Heart left ventricle (tissue), 16 donors: ENCODE measurements around the gene RPL27A. TPM values are rescaled to one million over a fixed set of nuclear protein-coding genes. Genes with fewer than 3 reads are reported as not detected.

Source experiments
- ATAC-seq, 4 donors: fragments of 200-7000 bp; cut with Tn5 transposase; one replicate each; pipeline ENCODE4 v1.9.1; 2020 to 2022; ENCODE audit warnings: moderate library complexity in 4 of 4, mild to moderate bottlenecking in 3 of 4, moderate number of reproducible peaks in 1 of 4
- DNase-seq, 5 donors: peaks; one replicate each; pipeline ENCODE4 v3.0.0-alpha.2; 2020
- H3K27ac ChIP-seq, 12 donors: fragments of 200-600 bp; sonication (generic) in 4 of 12; one replicate each; pipeline versions ENCODE4 v1.5.0 to v1.8.0; 2016 to 2022; ENCODE audit warnings: mild to moderate bottlenecking in 2 of 12
- H3K27me3 ChIP-seq, 9 donors: fragments of 200-600 bp; sonication (generic) in 2 of 9; one replicate each; pipeline versions ENCODE4 v1.5.1 to v1.8.0; 2016 to 2022; ENCODE audit warnings: mild to moderate bottlenecking in 3 of 9
- H3K36me3 ChIP-seq, 9 donors: fragments of 200-600 bp; sonication (generic) in 2 of 9; one replicate each; pipeline versions ENCODE4 v1.5.0 to v1.8.0; 2018 to 2022; ENCODE audit warnings: mild to moderate bottlenecking in 2 of 9
- H3K4me1 ChIP-seq, 12 donors: fragments of 200-600 bp; sonication (generic) in 4 of 12; one replicate each; pipeline versions ENCODE4 v1.5.0 to v1.8.0; 2016 to 2022; ENCODE audit warnings: mild to moderate bottlenecking in 3 of 12
- H3K4me3 ChIP-seq, 12 donors: fragments of 200-600 bp; sonication (generic) in 4 of 12; one replicate each; pipeline versions ENCODE4 v1.5.0 to v1.8.0; 2017 to 2022; ENCODE audit warnings: mild to moderate bottlenecking in 9 of 12, moderate library complexity in 4 of 12
- H3K9me3 ChIP-seq, 12 donors: fragments of 200-600 bp; sonication (generic) in 4 of 12; one replicate each; pipeline versions ENCODE4 v1.5.0 to v1.8.0; 2016 to 2022; ENCODE audit warnings: mild to moderate bottlenecking in 1 of 12
- CTCF ChIP-seq, 12 donors: fragments of 200-600 bp; sonication (generic) in 4 of 12; IDR thresholded peaks; one replicate each; pipeline versions ENCODE4 v1.5.0 to v1.8.0; 2018 to 2022; ENCODE audit warnings: antibody characterized with exemption in 12 of 12, mild to moderate bottlenecking in 5 of 12
- POLR2A ChIP-seq, 2 donors: fragments of 450-650 bp; IDR thresholded peaks; one replicate each; pipeline ENCODE4 v1.6.1; 2017; ENCODE audit warnings: antibody characterized with exemption in 2 of 2, mild to moderate bottlenecking in 2 of 2, moderate library complexity in 2 of 2
- WGBS, 4 donors: extraction: QIAGEN DNeasy Blood & Tissue Kit in 2 of 4; methylation state at CpG; one replicate each; pipeline versions ENCODE4 v1.1.5 to v1.1.7; 2013 to 2018; 5-methylcytosine and 5-hydroxymethylcytosine counted together
- intact Hi-C, 10 donors: fragments of 100-400 bp; cut with DNase I; formaldehyde crosslinking; loops; one replicate each; pipeline versions ENCODE4 v1.11.1 to v1.14.2; 2022
- polyA plus RNA-seq, 2 donors: library from polyadenylated mRNA; stranded (reverse); fragments of 200-250 nt; gene quantifications; one replicate each; pipeline ENCODE4 v1.2.3, GENCODE V29; 2013
- total RNA-seq, 9 donors: library from RNA; depleted of rRNA in 2 of 9; stranded (reverse); fragments of >200 nt in 2 of 9; fragmentation: NEBNext Ultra II Directional in 3 of 9; extraction: Animal tissue kit (Norgen Biotek cat#: 25700) in 3 of 9; gene quantifications; one replicate each; pipeline versions ENCODE4 v1.1.0 to v1.2.4, GENCODE V29; 2016 to 2023
- donor health status: ischemic (EF 13 %, LVEDD 7.1; RV severe dilation, severe dysfunction).
- donor health status: healthy with polysubstance abuse.
- donor health status: DM: no; HTN: yes; CAD: no.
- donor health status: DM: no; HTN: no; CAD: no.
- donor health status: ischemic (EF 25% LVEDD 6.9; RV normal size, moderate dysfunction).
- donor health status: ischemic (EF 25% LVEDD 5.7; RV mildly dilated, moderate dysfunction).
- donor health status: healthy.
- donor health status: DM: yes; HTN: yes; CAD: no.
- donor health status: ischemic (EF 35%, LVEDD 5.7; RV mildly dilated, moderate dysfunction).
- donor health status: nonischemic (EF 11% LVEDD 7.7; RV severe dilation, severe dysfunction).
- donor health status: DM: yes; HTN: yes; CAD: no.
- donor health status: PGD.
- donor health status: ischemic (EF 29% LVEDD 5.4; RV normal size, mild dysfunction).
- donor health status: nonischemic (EF 23%, LVEDD 6.1; RV moderate dilation, normal function).

Gene RPL27A
- total and polyA plus RNA-seq, 11 donors = 299 to 2,980 (median 471) TPM

GRCh38 chr11:8693555-8693954, 11.0 kb downstream of the RPL27A start:
- intact Hi-C loops = loop anchor here in 1 of 10 donors (5.0 kb wide), 1 partner anchor 119 kb away; a partner anchor contains a TSS
- no peaks in the 10 kb centered on the region for H3K9me3 ChIP-seq
- TF ChIP-seq POLR2A (IDR thresholded peaks at IDR 0.05) (no peak), CTCF (IDR thresholded peaks at IDR 0.05) (no peak)
- no peak overlapping the region for H3K4me3 ChIP-seq
- H3K27ac ChIP-seq = peak overlapping the region in 1 of 12 donors; percentile 25
- H3K27me3 ChIP-seq = no peaks in the 10 kb centered on the region
- 81 to 93% (median 85%) methylated on average over 7 of the region's 7 CpGs for WGBS, 4 donors
- DNase-seq (no peak), ATAC-seq (no peak)
- peaks cover 0 to 17% (median 3%) of the 10 kb centered on the region in 12 donors for H3K4me1 ChIP-seq
- peaks cover 0 to 88% (median 72%) of the 10 kb centered on the region in 9 donors for H3K36me3 ChIP-seq

GRCh38 chr11:8694137-8694536, 11.5 kb downstream of the RPL27A start:
- no peaks in the 10 kb centered on the region for H3K27me3 ChIP-seq
- H3K4me3 ChIP-seq = no peak overlapping the region
- no peak for DNase-seq
- no peak for ATAC-seq
- no peaks in the 10 kb centered on the region for H3K9me3 ChIP-seq
- intact Hi-C loops = loop anchor here in 1 of 10 donors (5.0 kb wide), 1 partner anchor 118 kb away; a partner anchor contains a TSS
- peaks cover 0 to 14% (median 2%) of the 10 kb centered on the region in 12 donors for H3K4me1 ChIP-seq
- no peak overlapping the region for H3K27ac ChIP-seq
- WGBS, 4 donors = 86 to 93% (median 89%) methylated on average over 5 of the region's 5 CpGs
- no peak for TF ChIP-seq POLR2A (IDR thresholded peaks at IDR 0.05)
- TF ChIP-seq CTCF (IDR thresholded peaks at IDR 0.05) = no peak
- H3K36me3 ChIP-seq = peaks cover 0 to 93% (median 78%) of the 10 kb centered on the region in 9 donors

GRCh38 chr11:8697054-8697453, 14.5 kb downstream of the RPL27A start:
- Histone ChIP-seq H3K27me3 (no peaks in the 10 kb centered on the region), H3K4me3 (no peak overlapping the region), H3K27ac (peak overlapping the region in 1 of 12 donors; percentile 6), H3K4me1 (peaks cover 0 to 24% (median 15%) of the 10 kb centered on the region in 12 donors), H3K36me3 (peaks cover 0 to 91% (median 84%) of the 10 kb centered on the region in 9 donors), H3K9me3 (no peaks in the 10 kb centered on the region)
- intact Hi-C loops = loop anchor here in 1 of 10 donors (5.0 kb wide), 1 partner anchor 70 kb away; no protein-coding TSS in a partner anchor
- DNase-seq (no peak), ATAC-seq (no peak)
- TF ChIP-seq CTCF (IDR thresholded peaks at IDR 0.05) = no peak
- no peak for TF ChIP-seq POLR2A (IDR thresholded peaks at IDR 0.05)
- WGBS, 4 donors = 90 to 96% (median 91%) methylated on average over 3 of the region's 3 CpGs

GRCh38 chr11:8698379-8698851, 15.8 kb downstream of the RPL27A start:
- peaks cover 0 to 24% (median 15%) of the 10 kb centered on the region in 12 donors for H3K4me1 ChIP-seq
- intact Hi-C loops = loop anchor here in 1 of 10 donors (5.0 kb wide), 1 partner anchor 69 kb away; no protein-coding TSS in a partner anchor
- no peaks in the 10 kb centered on the region for H3K27me3 ChIP-seq
- no peaks in the 10 kb centered on the region for H3K9me3 ChIP-seq
- 87 to 89% (median 88%) methylated on average over 5 of the region's 5 CpGs for WGBS, 4 donors
- H3K27ac ChIP-seq = peak overlapping the region in 2 of 12 donors; percentile 18 to 54
- no peak for ATAC-seq
- H3K4me3 ChIP-seq = no peak overlapping the region
- no peak for TF ChIP-seq CTCF (IDR thresholded peaks at IDR 0.05)
- no peak for TF ChIP-seq POLR2A (IDR thresholded peaks at IDR 0.05)
- H3K36me3 ChIP-seq = peaks cover 0 to 89% (median 84%) of the 10 kb centered on the region in 9 donors
- no peak for DNase-seq
